HL-60 (cell line): ENCODE data around the gene UPK3B.
"Not testable (repeated sequence)": the region's sequence is repeated elsewhere in the genome, so short reads cannot be mapped to it uniquely, and the experiment has no call there.

Source experiments
- CTCF ChIP-seq: IDR thresholded peaks from one replicate; pipeline ENCODE4 v1.5.1; 2011; ENCODE audit warnings: low read length, control low read depth, inconsistent platforms; ENCODE audit not compliant: insufficient read depth
- POLR2AphosphoS5 ChIP-seq: IDR thresholded peaks from 2 replicates; pipeline ENCODE4 v1.6.1; 2012; ENCODE audit warnings: low read depth

- TF ChIP-seq CTCF, POLR2AphosphoS5: not testable (repeated sequence)
Observed at GRCh38 chr7:76499201-76499923, 11.0 kb upstream of the UPK3B start.
